Prostate gland (tissue), 2 donors: ENCODE measurements around the gene FHIT. TPM values are rescaled to one million over a fixed set of nuclear protein-coding genes. Genes with fewer than 3 reads are reported as not detected.

Experiments used
- DNase-seq: peaks from one replicate; pipeline ENCODE4 v3.0.0-alpha.2; 2019; ENCODE audit warnings: low spot score
- H3K27ac ChIP-seq, 2 donors: fragments of 200-600 bp; sonication (generic); 2 replicates each; pipeline ENCODE4 v1.5.1; 2017 to 2019
- H3K27me3 ChIP-seq: fragments of 200-600 bp; sonication (generic); replicated peaks from 2 replicates; pipeline ENCODE4 v1.5.1; 2019; ENCODE audit not compliant: insufficient read depth
- H3K36me3 ChIP-seq, 2 donors: fragments of 200-600 bp; sonication (generic); 1 replicate in 1 of 2; 2 replicates in 1 of 2; pipeline versions ENCODE4 v1.5.1 to v1.8.1; 2017 to 2019
- H3K4me1 ChIP-seq: fragments of 200-600 bp; sonication (generic); replicated peaks from 2 replicates; pipeline ENCODE4 v1.5.1; 2019
- H3K4me3 ChIP-seq, 2 donors: fragments of 200-600 bp; sonication (generic); 2 replicates each; pipeline ENCODE4 v1.5.1; 2017 to 2019
- H3K9me3 ChIP-seq: fragments of 200-600 bp; sonication (generic); 2 replicates; pipeline ENCODE4 v1.5.1; 2017
- CTCF ChIP-seq, 4 experiments: fragments of 200-600 bp in 2 of 4; fragments of 450-650 bp in 2 of 4; sonication (generic) in 2 of 4; IDR thresholded peaks; 1 replicate in 3 of 4; 2 replicates in 1 of 4; pipeline ENCODE4 v1.5.1; 2016 to 2019; ENCODE audit warnings: antibody characterized with exemption in 4 of 4, mild to moderate bottlenecking in 2 of 4, moderate library complexity in 2 of 4
- POLR2A ChIP-seq: fragments of 450-650 bp; IDR thresholded peaks from one replicate; pipeline ENCODE4 v1.6.1; 2016; ENCODE audit warnings: antibody characterized with exemption, mild to moderate bottlenecking
- POLR2AphosphoS5 ChIP-seq: sonication (generic); formaldehyde crosslinking; IDR thresholded peaks from one replicate; pipeline ENCODE4 v1.6.1; 2017; ENCODE audit warnings: antibody characterized with exemption
- WGBS: methylation state at CpG from one replicate; pipeline ENCODE4 v1.1.5; 2018; 5-methylcytosine and 5-hydroxymethylcytosine counted together
- intact Hi-C: fragments of 100-400 bp; cut with DNase I; formaldehyde crosslinking; loops from one replicate; pipeline ENCODE4 v1.14.2; 2022
- total RNA-seq, 2 donors: library from RNA; depleted of rRNA; stranded (reverse); fragments of >200 nt; gene quantifications; one replicate each; pipeline ENCODE4 v1.1.0, GENCODE V29; 2016

FHIT gene
- total RNA-seq, 2 donors from 2014 or later = 6.4 to 10.4 TPM

- intact Hi-C loops = no loop called here
- H3K4me3 ChIP-seq = no peak overlapping the region
- WGBS = 85% methylated on average over 1 of the region's 1 CpG
- no peaks in the 10 kb centered on the region for H3K36me3 ChIP-seq
- no peak for TF ChIP-seq CTCF (IDR thresholded peaks at IDR 0.05)
- TF ChIP-seq POLR2A = no peak
- TF ChIP-seq POLR2AphosphoS5 = no peak
- no peaks in the 10 kb centered on the region for H3K9me3 ChIP-seq
- no peak overlapping the region for H3K27ac ChIP-seq
- no peaks in the 10 kb centered on the region for H3K27me3 ChIP-seq
- no peak for DNase-seq
- H3K4me1 ChIP-seq = no peaks in the 10 kb centered on the region
Measured at GRCh38 chr3:60528651-60529050, 722.6 kb downstream of the FHIT start.

- H3K4me1 ChIP-seq = no peaks in the 10 kb centered on the region
- no peaks in the 10 kb centered on the region for H3K27me3 ChIP-seq
- DNase-seq = no peak
- no peaks in the 10 kb centered on the region for H3K36me3 ChIP-seq
- no peak overlapping the region for H3K4me3 ChIP-seq
- 70% methylated on average over 2 of the region's 2 CpGs for WGBS
- intact Hi-C loops = no loop called here
- H3K9me3 ChIP-seq = no peaks in the 10 kb centered on the region
- TF ChIP-seq POLR2A = no peak
- no peak for TF ChIP-seq POLR2AphosphoS5
- TF ChIP-seq CTCF (IDR thresholded peaks at IDR 0.05) = no peak
- no peak overlapping the region for H3K27ac ChIP-seq
Measured at GRCh38 chr3:60523536-60523935, 727.7 kb downstream of the FHIT start.

GRCh38 chr3:60517134-60517533 is 734.1 kb downstream of the FHIT start:
- Histone ChIP-seq H3K36me3 (no peaks in the 10 kb centered on the region), H3K27ac (no peak overlapping the region), H3K9me3 (no peaks in the 10 kb centered on the region), H3K4me3 (no peak overlapping the region), H3K27me3 (no peaks in the 10 kb centered on the region), H3K4me1 (no peaks in the 10 kb centered on the region)
- TF ChIP-seq POLR2AphosphoS5 (no peak), POLR2A (no peak), CTCF (IDR thresholded peaks at IDR 0.05) (no peak)
- intact Hi-C loops = no loop called here
- 92% methylated on average over 3 of the region's 3 CpGs for WGBS
- no peak for DNase-seq

GRCh38 chr3:60514866-60515265 is 736.4 kb downstream of the FHIT start:
- Histone ChIP-seq H3K4me1 (no peaks in the 10 kb centered on the region), H3K27ac (no peak overlapping the region), H3K27me3 (no peaks in the 10 kb centered on the region), H3K36me3 (no peaks in the 10 kb centered on the region), H3K4me3 (no peak overlapping the region), H3K9me3 (no peaks in the 10 kb centered on the region)
- DNase-seq = no peak
- intact Hi-C loops = no loop called here
- 58% methylated on average over 8 of the region's 8 CpGs for WGBS
- TF ChIP-seq POLR2AphosphoS5 (no peak), POLR2A (no peak), CTCF (IDR thresholded peaks at IDR 0.05) (no peak)

- no peaks in the 10 kb centered on the region for H3K36me3 ChIP-seq
- no peaks in the 10 kb centered on the region for H3K27me3 ChIP-seq
- no peak for TF ChIP-seq CTCF (IDR thresholded peaks at IDR 0.05)
- TF ChIP-seq POLR2AphosphoS5 = no peak
- TF ChIP-seq POLR2A = no peak
- no peak for DNase-seq
- H3K9me3 ChIP-seq = no peaks in the 10 kb centered on the region
- no peak overlapping the region for H3K4me3 ChIP-seq
- intact Hi-C loops = no loop called here
- H3K4me1 ChIP-seq = no peaks in the 10 kb centered on the region
- 84% methylated on average over 9 of the region's 9 CpGs for WGBS
- H3K27ac ChIP-seq = no peak overlapping the region
Measured at GRCh38 chr3:60514085-60514649, 737.1 kb downstream of the FHIT start.
